Naive thymus-derived CD4-positive, alpha-beta T cell (primary cell): ENCODE measurements around the gene P2RY8. TPM values are rescaled to one million over a fixed set of nuclear protein-coding genes. Genes with fewer than 3 reads are reported as not detected.
"Not testable (repeated sequence)": the region's sequence is repeated elsewhere in the genome, so short reads cannot be mapped to it uniquely, and the experiment has no call there.

Source experiments
- ATAC-seq: fragments of 150-1000 bp; cut with Tn5 transposase; 2 replicates; pipeline ENCODE4 v1.10.0; 2021; ENCODE audit warnings: mild to moderate bottlenecking, moderate library complexity
- CTCF ChIA-PET: fragments of 350-600 bp; sonication (Branson Sonifier 250); formaldehyde crosslinking; loops from one replicate; lab custom pipeline; 2021; ENCODE audit warnings: antibody characterized with exemption; lab: Charles Lee
- POLR2A ChIA-PET: fragments of 350-600 bp; sonication (Branson Sonifier 250); formaldehyde crosslinking; loops from one replicate; lab custom pipeline; 2021; ENCODE audit warnings: antibody characterized with exemption, inconsistent platforms; lab: Charles Lee
- DNase-seq, 9 donors: peaks; one replicate each; pipeline versions ENCODE4 v3.0.0 to v3.0.0-alpha.2; 2020 to 2022; ENCODE audit warnings: mixed read lengths in 1 of 9
- H3K27ac ChIP-seq: one replicate; pipeline ENCODE4 v1.7.0; 2013; ENCODE audit warnings: mild to moderate bottlenecking, low read depth, low read length, moderate library complexity
- H3K27me3 ChIP-seq, 2 donors: one replicate each; pipeline ENCODE4 v1.7.0; 2013; ENCODE audit warnings: low read length in 2 of 2, mild to moderate bottlenecking in 2 of 2, moderate library complexity in 2 of 2; ENCODE audit not compliant: control insufficient read depth in 2 of 2, insufficient read depth in 2 of 2
- H3K36me3 ChIP-seq, 3 experiments: 1 replicate in 2 of 3; 2 replicates in 1 of 3; pipeline ENCODE4 v1.7.0; 2013; ENCODE audit warnings: low read length in 3 of 3, mild to moderate bottlenecking in 3 of 3, moderate library complexity in 1 of 3; ENCODE audit not compliant: insufficient read depth in 3 of 3, control insufficient read depth in 2 of 3
- H3K4me1 ChIP-seq, 2 donors: one replicate each; pipeline ENCODE4 v1.7.0; 2013; ENCODE audit warnings: low read length in 2 of 2, mild to moderate bottlenecking in 2 of 2, moderate library complexity in 1 of 2; ENCODE audit not compliant: control insufficient read depth in 2 of 2, insufficient read depth in 2 of 2
- H3K4me3 ChIP-seq: 2 replicates; pipeline ENCODE4 v1.7.0; 2013; ENCODE audit warnings: mild to moderate bottlenecking, low read length
- H3K9me3 ChIP-seq, 3 experiments: 1 replicate in 2 of 3; 2 replicates in 1 of 3; pipeline ENCODE4 v1.7.0; 2013; ENCODE audit warnings: low read length in 3 of 3; ENCODE audit not compliant: control insufficient read depth in 2 of 3
- H3K27ac Mint-ChIP-seq, 9 donors: one replicate each; pipeline ENCODE4 v1.8.0; 2020 to 2022; ENCODE audit warnings: mixed read lengths in 9 of 9, mild to moderate bottlenecking in 8 of 9, moderate library complexity in 5 of 9, inconsistent platforms in 2 of 9
- H3K27me3 Mint-ChIP-seq, 5 donors: one replicate each; pipeline ENCODE4 v1.8.0; 2021 to 2022; ENCODE audit warnings: mixed read lengths in 5 of 5, mild to moderate bottlenecking in 1 of 5
- H3K36me3 Mint-ChIP-seq, 5 donors: one replicate each; pipeline ENCODE4 v1.8.0; 2020 to 2022; ENCODE audit warnings: mixed read lengths in 5 of 5, mild to moderate bottlenecking in 3 of 5, inconsistent platforms in 1 of 5
- H3K4me1 Mint-ChIP-seq, 7 donors: one replicate each; pipeline ENCODE4 v1.8.0; 2020 to 2022; ENCODE audit warnings: mixed read lengths in 7 of 7, mild to moderate bottlenecking in 3 of 7, inconsistent platforms in 1 of 7
- H3K4me3 Mint-ChIP-seq, 10 donors: one replicate each; pipeline ENCODE4 v1.8.0; 2020 to 2022; ENCODE audit warnings: mild to moderate bottlenecking in 10 of 10, mixed read lengths in 10 of 10, moderate library complexity in 6 of 10, inconsistent platforms in 2 of 10
- H3K9me3 Mint-ChIP-seq, 11 donors: one replicate each; pipeline ENCODE4 v1.8.0; 2020 to 2022; ENCODE audit warnings: mixed read lengths in 11 of 11, mild to moderate bottlenecking in 4 of 11, inconsistent platforms in 1 of 11, moderate library complexity in 1 of 11
- intact Hi-C, 2 donors: fragments of 100-400 bp; cut with micrococcal nuclease; formaldehyde crosslinking; loops; one replicate each; pipeline ENCODE4 v1.15.1; 2023
- polyA plus RNA-seq, 2 donors: library from polyadenylated mRNA; unstranded; fragments of 300-500 nt; fragmentation: Illumina TruSeq; gene quantifications; one replicate each; pipeline ENCODE4 v1.2.3, GENCODE V29; 2021
- total RNA-seq, 6 experiments: library from RNA in 5 of 6; stranded (reverse) in 5 of 6; gene quantifications; 1 replicate in 5 of 6; 2 replicates in 1 of 6; pipeline ENCODE4 v1.2.3 and lab custom pipeline; 2021 to 2026

P2RY8 gene
- total and polyA plus RNA-seq, 7 experiments from 2014 or later, result 109 to 277 (median 149) TPM

DNA sequence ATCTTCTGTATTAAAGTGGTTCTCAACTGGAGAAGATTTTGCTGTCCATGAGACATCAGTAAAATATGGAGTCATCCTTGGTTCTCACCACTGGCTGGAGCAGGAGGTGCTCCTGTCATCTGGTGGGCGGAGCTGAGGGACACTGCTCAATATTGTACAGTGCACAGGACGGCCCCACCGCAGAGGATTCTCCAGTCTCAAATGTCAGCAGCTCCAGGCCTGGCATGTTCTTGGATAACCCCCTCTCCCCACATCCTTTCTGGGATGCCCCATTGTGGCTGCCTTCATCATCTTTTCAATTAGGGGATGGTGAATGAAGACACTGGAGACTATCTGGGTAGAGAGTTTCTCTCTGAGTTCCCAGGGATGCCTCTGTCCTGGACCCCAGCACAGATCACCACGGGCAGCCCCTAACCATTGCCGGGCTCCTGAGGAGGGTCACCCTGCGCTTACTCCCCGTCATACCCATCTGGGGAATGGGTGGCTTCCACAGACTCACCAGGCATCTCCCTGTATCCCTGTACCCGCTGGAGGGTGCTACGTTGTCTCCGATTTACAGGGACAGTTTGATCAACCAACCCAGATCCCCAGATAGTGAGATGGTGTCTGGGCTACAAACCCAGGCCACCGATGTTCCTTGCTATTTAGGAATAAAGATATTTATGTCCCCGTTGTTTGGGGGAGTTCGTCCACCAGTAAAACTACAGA lies 21.9 kb upstream of the P2RY8 start:
- peaks cover 40 to 85% (median 62%) of the 10 kb centered on the region in 7 donors for H3K4me1 Mint-ChIP-seq
- no peak for ATAC-seq
- POLR2A ChIA-PET, result no interaction called here

DNA sequence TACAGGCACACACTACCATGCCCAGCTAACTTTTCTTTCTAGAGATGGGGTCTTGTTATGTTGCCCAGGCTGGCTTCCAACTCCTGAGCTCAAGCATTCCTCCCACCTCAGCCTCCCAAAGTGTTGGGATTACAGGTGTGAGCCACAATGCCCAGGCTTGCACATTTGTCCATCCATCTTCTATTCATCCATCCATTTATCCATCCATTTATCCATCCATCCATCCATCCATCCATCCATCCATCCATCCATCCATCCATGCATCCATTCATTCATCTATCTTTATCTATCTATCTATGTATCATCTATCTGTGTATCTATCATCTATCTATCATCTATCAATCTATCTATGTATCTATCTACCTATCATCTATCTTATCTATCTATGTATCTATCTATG lies 20.5 kb upstream of the P2RY8 start:
- H3K27me3 ChIP-seq, POLR2A ChIA-PET, DNase-seq, CTCF ChIA-PET, H3K36me3 ChIP-seq, H3K27ac ChIP-seq, H3K27me3 Mint-ChIP-seq, intact Hi-C loops, ATAC-seq, H3K4me3 ChIP-seq: not testable (repeated sequence)
- Mint-ChIP-seq H3K9me3 (peaks cover 0 to 25% (median 14%) of the 10 kb centered on the region in 11 donors), H3K4me3 (peak overlapping the region in 3 of 10 donors; percentile 1 to 74 (median 2)), H3K4me1 (peaks cover 37 to 84% (median 55%) of the 10 kb centered on the region in 7 donors), H3K36me3 (peaks cover 4 to 17% (median 11%) of the 10 kb centered on the region in 5 donors), H3K27ac (peak overlapping the region in 8 of 9 donors; percentile 11 to 93 (median 80))
- Histone ChIP-seq H3K9me3 (peaks cover 0 to 10% (median 0%) of the 10 kb centered on the region in 3 experiments), H3K4me1 (peaks cover 45 to 56% of the 10 kb centered on the region in 2 donors)

More for the DNA sequence above, 21.9 kb upstream of the P2RY8 start:
- no peak for DNase-seq
- no peak overlapping the region for H3K27ac ChIP-seq
- H3K4me1 ChIP-seq, result peaks cover 36 to 49% of the 10 kb centered on the region in 2 donors
- intact Hi-C loops, result no loop called here
- H3K9me3 Mint-ChIP-seq, result peaks cover 0 to 18% (median 11%) of the 10 kb centered on the region in 11 donors
- H3K9me3 ChIP-seq, result peaks cover 0 to 4% (median 0%) of the 10 kb centered on the region in 3 experiments
- H3K27ac Mint-ChIP-seq, result peak overlapping the region in 6 of 9 donors; percentile 19 to 92 (median 68)
- peaks cover 0 to 8% (median 0%) of the 10 kb centered on the region in 5 donors for H3K27me3 Mint-ChIP-seq
- H3K36me3 ChIP-seq, result no peaks in the 10 kb centered on the region
- H3K4me3 ChIP-seq, result no peak overlapping the region
- no peaks in the 10 kb centered on the region for H3K27me3 ChIP-seq
- peaks cover 4 to 17% (median 7%) of the 10 kb centered on the region in 5 donors for H3K36me3 Mint-ChIP-seq
- CTCF ChIA-PET, result no interaction called here
- no peak overlapping the region for H3K4me3 Mint-ChIP-seq

DNA sequence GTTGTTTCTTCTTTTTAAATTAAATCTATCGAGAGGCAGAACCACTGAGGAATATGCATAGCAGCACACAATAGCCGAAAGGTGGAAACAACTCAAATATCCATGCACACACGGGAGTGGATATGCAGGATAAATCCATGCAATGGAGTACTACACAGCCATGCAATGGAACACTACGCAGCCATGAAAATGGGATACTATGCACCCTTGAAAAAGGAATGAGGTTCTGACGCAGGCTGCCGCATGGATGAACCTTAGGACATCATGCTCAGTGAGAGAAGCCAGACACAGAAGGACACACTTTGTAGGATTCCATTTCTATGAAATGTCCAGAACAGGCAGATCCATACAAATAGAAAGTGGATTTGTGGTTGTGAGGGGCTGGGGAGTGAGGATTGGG lies 18.4 kb upstream of the P2RY8 start:
- Histone ChIP-seq H3K36me3 (no peaks in the 10 kb centered on the region), H3K4me3 (peak overlapping the region; percentile 7), H3K27me3 (no peaks in the 10 kb centered on the region), H3K9me3 (peaks cover 0 to 10% (median 0%) of the 10 kb centered on the region in 3 experiments), H3K4me1 (peaks cover 47 to 60% of the 10 kb centered on the region in 2 donors), H3K27ac (peak overlapping the region; percentile 72)
- Mint-ChIP-seq H3K4me1 (peaks cover 35 to 83% (median 54%) of the 10 kb centered on the region in 7 donors), H3K36me3 (peaks cover 4 to 26% (median 20%) of the 10 kb centered on the region in 5 donors), H3K27me3 (peaks cover 0 to 11% (median 0%) of the 10 kb centered on the region in 5 donors), H3K27ac (peak overlapping the region; percentile 91 to 100 (median 98)), H3K4me3 (peak overlapping the region; percentile 25 to 75 (median 70)), H3K9me3 (peaks cover 0 to 35% (median 25%) of the 10 kb centered on the region in 11 donors)
- ChIA-PET POLR2A (no interaction called here), CTCF (no interaction called here)
- intact Hi-C loops, result loop anchor here (1.0 to 2.0 kb wide), 7 partner anchors 10 to 102 kb away; partner anchors contain the start of genes P2RY8 (in 2 of the 2) and AKAP17A (in 1 of the 2)
- DNase-seq (no peak), ATAC-seq (no peak)

DNA sequence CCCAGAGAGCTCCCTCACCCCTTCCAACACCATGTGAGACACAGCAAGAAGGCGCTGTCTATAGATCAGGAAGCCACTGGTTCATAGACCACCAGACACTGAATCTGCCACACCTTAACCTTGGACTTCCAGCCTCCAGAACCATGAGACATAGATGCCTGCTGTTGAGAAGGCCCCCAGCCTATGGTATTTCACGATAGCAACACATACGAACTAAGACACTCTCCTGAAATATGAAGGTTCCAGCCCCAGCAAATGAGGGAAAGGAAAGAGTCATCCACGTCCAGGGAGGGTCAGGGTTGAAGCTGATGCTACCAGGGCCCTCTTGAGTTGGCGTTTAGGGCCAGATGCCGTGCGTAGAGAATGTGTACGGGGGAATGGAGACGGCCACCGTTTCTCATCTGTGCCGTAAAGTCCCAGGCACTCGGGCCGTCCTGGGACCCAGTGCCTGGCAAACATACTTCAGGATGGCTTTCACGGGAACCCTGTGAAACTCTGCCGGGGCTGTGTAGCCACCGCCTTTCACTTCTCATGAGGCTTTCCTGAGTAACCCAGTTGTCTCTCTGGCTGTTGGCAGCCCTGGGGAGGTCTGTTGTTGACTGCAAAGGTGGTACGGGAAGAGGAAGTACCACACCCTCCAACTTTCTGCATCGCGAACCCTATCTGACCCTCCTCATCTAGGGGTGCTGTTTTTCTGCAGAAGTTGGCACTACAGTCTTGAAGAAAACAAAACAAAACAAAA lies 17.7 kb upstream of the P2RY8 start:
- ChIA-PET POLR2A (no interaction called here), CTCF (no interaction called here)
- peak; percentile 97 for ATAC-seq
- intact Hi-C loops, result loop anchor here (1.0 to 2.0 kb wide), 7 partner anchors 11 to 101 kb away; partner anchors contain the start of genes P2RY8 (in 2 of the 2) and AKAP17A (in 1 of the 2)
- Mint-ChIP-seq H3K9me3 (peaks cover 0 to 39% (median 25%) of the 10 kb centered on the region in 11 donors), H3K27ac (peak overlapping the region; percentile 91 to 100 (median 98)), H3K27me3 (peaks cover 0 to 11% (median 0%) of the 10 kb centered on the region in 5 donors), H3K4me1 (peaks cover 35 to 85% (median 56%) of the 10 kb centered on the region in 7 donors), H3K4me3 (peak overlapping the region; percentile 55 to 81 (median 72)), H3K36me3 (peaks cover 4 to 26% (median 20%) of the 10 kb centered on the region in 5 donors)
- Histone ChIP-seq H3K27me3 (no peaks in the 10 kb centered on the region), H3K36me3 (no peaks in the 10 kb centered on the region), H3K4me1 (peaks cover 47 to 55% of the 10 kb centered on the region in 2 donors), H3K27ac (peak overlapping the region; percentile 72), H3K4me3 (peak overlapping the region; percentile 22), H3K9me3 (peaks cover 0 to 10% (median 0%) of the 10 kb centered on the region in 3 experiments)
- DNase-seq, result peak in 8 of 9 donors; percentile 28 to 92 (median 83)

DNA sequence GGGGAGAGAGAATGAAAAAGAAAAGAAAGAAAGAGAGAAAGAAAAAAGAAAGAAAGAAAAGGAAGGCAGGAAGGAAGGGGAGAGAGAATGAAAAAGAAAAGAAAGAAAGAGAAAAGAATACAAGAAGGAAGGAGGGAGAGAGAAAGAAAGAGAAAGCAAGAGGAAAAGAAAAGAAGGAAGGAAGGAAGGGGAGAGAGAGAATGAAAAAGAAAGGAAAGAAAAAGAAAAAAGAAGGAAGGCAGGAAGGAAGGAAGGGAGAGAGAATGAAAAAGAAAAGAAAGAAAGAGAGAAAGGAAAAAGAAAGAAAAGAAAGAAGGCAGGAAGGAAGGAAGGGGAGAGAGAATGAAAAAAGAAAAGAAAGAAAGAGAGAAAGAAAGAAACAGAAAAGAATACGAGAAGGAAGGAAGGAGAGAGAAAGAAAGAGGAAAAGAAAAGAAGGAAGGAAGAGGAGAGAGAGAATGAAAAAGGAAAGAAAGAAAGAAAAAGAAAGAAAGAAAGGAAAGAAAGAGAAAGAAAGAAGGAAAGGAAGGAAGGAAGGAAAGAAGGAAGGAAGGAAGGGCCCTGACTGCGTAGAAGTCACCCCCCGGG lies 15.1 kb upstream of the P2RY8 start:
- ChIA-PET CTCF (no interaction called here), POLR2A (no interaction called here)
- intact Hi-C loops, result no loop called here
- peaks cover 26 to 67% (median 49%) of the 10 kb centered on the region in 7 donors for H3K4me1 Mint-ChIP-seq
- H3K4me3 Mint-ChIP-seq, result peak overlapping the region in 9 of 10 donors; percentile 40 to 73 (median 59)
- H3K27ac Mint-ChIP-seq, result peak overlapping the region; percentile 77 to 100 (median 98)
- Histone ChIP-seq H3K36me3 (no peaks in the 10 kb centered on the region), H3K4me1 (peaks cover 47 to 55% of the 10 kb centered on the region in 2 donors), H3K27me3 (no peaks in the 10 kb centered on the region), H3K27ac (peak overlapping the region; percentile 61), H3K4me3 (no peak overlapping the region), H3K9me3 (peaks cover 0 to 10% (median 0%) of the 10 kb centered on the region in 3 experiments)
- peaks cover 0 to 24% (median 20%) of the 10 kb centered on the region in 5 donors for H3K36me3 Mint-ChIP-seq
- peaks cover 0 to 33% (median 24%) of the 10 kb centered on the region in 11 donors for H3K9me3 Mint-ChIP-seq
- ATAC-seq (no peak), DNase-seq (no peak)
- H3K27me3 Mint-ChIP-seq, result peaks cover 0 to 11% (median 0%) of the 10 kb centered on the region in 5 donors
